Measurements from ENCODE around the gene PECR. TPM values are rescaled to one million over a fixed set of nuclear protein-coding genes. Genes with fewer than 3 reads are reported as not detected.

The PECR gene
- total and polyA plus RNA-seq, 7 experiments from 2014 or later, result 15.7 to 34.4 (median 23.4) TPM

DNA sequence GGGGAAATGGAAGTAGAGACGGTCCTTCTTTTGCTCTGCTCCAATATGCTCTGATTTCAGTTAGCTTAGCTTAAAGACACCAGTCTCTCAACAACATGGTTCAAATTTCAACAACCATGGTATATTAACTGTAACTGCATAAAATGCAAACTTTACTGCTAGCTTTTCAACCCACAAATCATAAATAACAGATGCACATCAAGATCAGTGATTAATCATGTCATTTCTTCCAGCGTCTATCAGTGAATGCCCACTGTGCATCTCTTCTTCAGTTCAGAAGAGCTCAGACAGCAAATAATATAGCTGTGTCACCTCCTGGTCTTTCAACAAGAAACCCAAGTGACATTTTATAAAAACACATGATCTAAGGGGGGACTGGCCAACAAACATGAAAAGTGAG lies 12.6 kb downstream of the PECR start:
- Histone ChIP-seq H3K36me3 (ENCODE audit: control insufficient read depth in 2 of 3, insufficient read depth in 3 of 3, low read length in 3 of 3) (peaks cover 0 to 25% (median 5%) of the 10 kb centered on the region in 3 experiments), H3K4me3 (ENCODE audit: low read length) (no peak overlapping the region), H3K4me1 (ENCODE audit: control insufficient read depth in 2 of 2, insufficient read depth in 2 of 2, low read length in 2 of 2) (peaks cover 2 to 9% of the 10 kb centered on the region in 2 donors), H3K27ac (ENCODE audit: low read depth, low read length) (no peak overlapping the region), H3K9me3 (ENCODE audit: control insufficient read depth in 2 of 3, low read length in 3 of 3) (no peaks in the 10 kb centered on the region), H3K27me3 (ENCODE audit: control insufficient read depth in 2 of 2, insufficient read depth in 2 of 2, low read length in 2 of 2) (no peaks in the 10 kb centered on the region)
- Mint-ChIP-seq H3K4me3 (no peak overlapping the region), H3K4me1 (peaks cover 14 to 45% (median 35%) of the 10 kb centered on the region in 7 donors), H3K27ac (peak overlapping the region in 1 of 9 donors; percentile 1), H3K36me3 (peaks cover 0 to 32% (median 12%) of the 10 kb centered on the region in 5 donors), H3K9me3 (no peaks in the 10 kb centered on the region), H3K27me3 (no peaks in the 10 kb centered on the region)
- ChIA-PET POLR2A (interaction anchor here (0.6 to 1.0 kb wide), 2 partner anchors 24 to 39 kb away, joined by 3 to 4 read pairs; no protein-coding TSS in a partner anchor), CTCF (interaction anchor here (0.9 kb wide), 1 partner anchor 12 kb away, joined by 3 read pairs; the partner anchor contains the start of genes PECR and TMEM169)
- DNase-seq (no peak), ATAC-seq (no peak)
- intact Hi-C loops (cut with micrococcal nuclease), result no loop called here

DNA sequence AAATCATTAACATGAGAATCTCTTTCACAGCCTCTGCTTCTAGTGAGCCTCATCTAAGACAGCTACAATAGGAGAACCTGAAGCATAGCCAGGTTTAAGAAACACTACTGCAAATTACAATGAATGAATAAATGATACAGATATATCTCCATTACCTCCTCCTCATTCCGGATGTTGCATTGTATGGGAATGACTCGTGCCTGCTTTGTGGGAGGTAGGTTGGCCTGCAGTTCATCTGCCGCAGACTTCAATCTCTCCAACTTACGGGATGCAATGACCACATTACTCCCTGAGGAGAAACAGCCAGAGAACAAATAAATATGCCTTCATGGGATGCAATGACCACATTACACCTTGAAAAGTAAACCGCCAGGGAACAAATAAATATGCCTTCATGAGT lies 15.4 kb downstream of the PECR start:
- Histone ChIP-seq H3K27me3 (ENCODE audit: control insufficient read depth in 2 of 2, insufficient read depth in 2 of 2, low read length in 2 of 2) (no peaks in the 10 kb centered on the region), H3K4me3 (ENCODE audit: low read length) (no peak overlapping the region), H3K27ac (ENCODE audit: low read depth, low read length) (no peak overlapping the region), H3K9me3 (ENCODE audit: control insufficient read depth in 2 of 3, low read length in 3 of 3) (no peaks in the 10 kb centered on the region), H3K4me1 (ENCODE audit: control insufficient read depth in 2 of 2, insufficient read depth in 2 of 2, low read length in 2 of 2) (peaks cover 0 to 7% of the 10 kb centered on the region in 2 donors), H3K36me3 (ENCODE audit: control insufficient read depth in 2 of 3, insufficient read depth in 3 of 3, low read length in 3 of 3) (peaks cover 0 to 23% (median 0%) of the 10 kb centered on the region in 3 experiments)
- Mint-ChIP-seq H3K36me3 (peaks cover 0 to 33% (median 8%) of the 10 kb centered on the region in 5 donors), H3K27me3 (no peaks in the 10 kb centered on the region), H3K4me1 (peaks cover 11 to 35% (median 25%) of the 10 kb centered on the region in 7 donors), H3K27ac (peak overlapping the region in 5 of 9 donors; percentile 33 to 81 (median 34)), H3K9me3 (no peaks in the 10 kb centered on the region), H3K4me3 (no peak overlapping the region)
- ATAC-seq (no peak), DNase-seq (no peak)
- CTCF ChIA-PET, result no interaction called here
- POLR2A ChIA-PET, result no interaction called here
- intact Hi-C loops (cut with micrococcal nuclease), result no loop called here

DNA sequence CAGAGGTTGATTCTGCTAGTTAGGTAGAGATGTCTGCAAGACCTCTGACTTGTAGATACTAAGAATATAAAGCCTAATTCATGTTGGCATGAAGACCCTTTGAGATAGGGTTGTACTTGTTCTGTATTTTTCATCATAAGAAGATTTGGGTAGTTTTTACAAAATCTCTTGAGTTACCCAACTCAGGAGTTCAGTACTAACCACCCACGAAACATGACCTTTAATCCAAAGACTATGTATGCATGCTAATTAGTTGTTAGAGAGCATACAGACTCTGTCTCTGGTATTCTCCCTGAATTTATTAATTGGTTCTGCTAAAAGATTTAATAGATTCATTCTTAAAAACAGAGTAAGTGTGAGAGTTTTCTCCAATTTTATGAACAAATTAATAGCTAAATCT lies 16.9 kb downstream of the PECR start:
- no peak for DNase-seq
- no peak for ATAC-seq
- Mint-ChIP-seq H3K27me3 (no peaks in the 10 kb centered on the region), H3K36me3 (peaks cover 0 to 27% (median 9%) of the 10 kb centered on the region in 5 donors), H3K4me3 (no peak overlapping the region), H3K9me3 (no peaks in the 10 kb centered on the region), H3K4me1 (peaks cover 7 to 27% (median 22%) of the 10 kb centered on the region in 7 donors), H3K27ac (no peak overlapping the region)
- Histone ChIP-seq H3K27ac (ENCODE audit: low read depth, low read length) (no peak overlapping the region), H3K27me3 (ENCODE audit: control insufficient read depth in 2 of 2, insufficient read depth in 2 of 2, low read length in 2 of 2) (no peaks in the 10 kb centered on the region), H3K4me1 (ENCODE audit: control insufficient read depth in 2 of 2, insufficient read depth in 2 of 2, low read length in 2 of 2) (peaks cover 0 to 7% of the 10 kb centered on the region in 2 donors), H3K9me3 (ENCODE audit: control insufficient read depth in 2 of 3, low read length in 3 of 3) (no peaks in the 10 kb centered on the region), H3K36me3 (ENCODE audit: control insufficient read depth in 2 of 3, insufficient read depth in 3 of 3, low read length in 3 of 3) (peaks cover 0 to 23% (median 0%) of the 10 kb centered on the region in 3 experiments), H3K4me3 (ENCODE audit: low read length) (no peak overlapping the region)
- POLR2A ChIA-PET, result interaction anchor here (0.6 to 1.6 kb wide), 4 partner anchors 20 to 61 kb away, joined by 3 to 6 read pairs (median 3); partner anchors contain the start of gene XRCC5
- intact Hi-C loops (cut with micrococcal nuclease), result loop anchor here in 1 of 2 donors (1.0 kb wide), 2 partner anchors 50 to 76 kb away; no protein-coding TSS in a partner anchor
- CTCF ChIA-PET, result interaction anchor here (0.6 to 1.6 kb wide), 9 partner anchors 9 to 76 kb away, joined by 3 to 6 read pairs (median 3); no protein-coding TSS in a partner anchor

GRCh38 chr2:216064014-216064630 lies 17.5 kb downstream of the PECR start:
- DNase-seq, result no peak
- no peak for ATAC-seq
- peak overlapping the region in 1 of 9 donors; percentile 41 for H3K27ac Mint-ChIP-seq
- Histone ChIP-seq H3K36me3 (ENCODE audit: control insufficient read depth in 2 of 3, insufficient read depth in 3 of 3, low read length in 3 of 3) (peaks cover 0 to 23% (median 0%) of the 10 kb centered on the region in 3 experiments), H3K9me3 (ENCODE audit: control insufficient read depth in 2 of 3, low read length in 3 of 3) (no peaks in the 10 kb centered on the region), H3K4me3 (ENCODE audit: low read length) (no peak overlapping the region), H3K4me1 (ENCODE audit: control insufficient read depth in 2 of 2, insufficient read depth in 2 of 2, low read length in 2 of 2) (peaks cover 0 to 4% of the 10 kb centered on the region in 2 donors), H3K27me3 (ENCODE audit: control insufficient read depth in 2 of 2, insufficient read depth in 2 of 2, low read length in 2 of 2) (no peaks in the 10 kb centered on the region), H3K27ac (ENCODE audit: low read depth, low read length) (no peak overlapping the region)
- H3K4me3 Mint-ChIP-seq, result no peak overlapping the region
- no peaks in the 10 kb centered on the region for H3K9me3 Mint-ChIP-seq
- ChIA-PET POLR2A (interaction anchor here (0.7 to 1.6 kb wide), 3 partner anchors 20 to 77 kb away, joined by 3 to 6 read pairs (median 3); partner anchors contain the start of gene XRCC5), CTCF (interaction anchor here (0.6 to 1.6 kb wide), 9 partner anchors 10 to 77 kb away, joined by 3 to 6 read pairs (median 3); no protein-coding TSS in a partner anchor)
- H3K36me3 Mint-ChIP-seq, result peaks cover 0 to 29% (median 13%) of the 10 kb centered on the region in 5 donors
- H3K27me3 Mint-ChIP-seq, result no peaks in the 10 kb centered on the region
- intact Hi-C loops (cut with micrococcal nuclease), result loop anchor here in 1 of 2 donors (1.0 kb wide), 2 partner anchors 50 to 76 kb away; no protein-coding TSS in a partner anchor
- H3K4me1 Mint-ChIP-seq, result peaks cover 7 to 28% (median 24%) of the 10 kb centered on the region in 7 donors

DNA sequence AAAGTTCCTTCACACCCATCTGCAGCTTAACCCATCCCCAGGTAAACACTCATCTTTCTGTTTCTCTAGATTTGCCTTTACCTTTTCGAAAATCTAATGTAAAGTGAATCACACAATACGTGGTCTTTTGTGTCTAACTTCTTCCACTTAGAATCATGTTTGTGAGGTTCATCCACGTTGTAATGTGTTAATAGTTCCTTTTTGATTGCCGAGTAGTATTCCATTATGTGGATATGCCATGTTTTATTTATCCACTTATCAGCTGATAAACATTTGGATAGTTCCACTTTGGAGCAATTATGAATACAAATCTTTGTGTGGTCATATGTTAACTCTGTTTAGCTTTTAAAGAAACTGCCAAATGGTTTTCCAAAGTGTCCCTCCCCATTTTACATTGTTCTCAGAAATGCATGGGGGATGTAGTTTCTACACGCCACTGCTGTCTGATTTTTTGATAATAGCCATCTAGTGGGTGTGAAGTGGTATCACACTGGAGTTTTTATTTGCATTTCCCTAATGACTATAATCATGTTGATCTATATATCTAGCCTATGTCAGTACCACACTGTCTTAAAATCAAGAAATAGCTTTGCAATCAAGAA lies 22.3 kb downstream of the PECR start:
- Histone ChIP-seq H3K27ac (ENCODE audit: low read depth, low read length) (no peak overlapping the region), H3K36me3 (ENCODE audit: control insufficient read depth in 2 of 3, insufficient read depth in 3 of 3, low read length in 3 of 3) (peaks cover 0 to 6% (median 0%) of the 10 kb centered on the region in 3 experiments), H3K9me3 (ENCODE audit: control insufficient read depth in 2 of 3, low read length in 3 of 3) (no peaks in the 10 kb centered on the region), H3K4me3 (ENCODE audit: low read length) (no peak overlapping the region), H3K27me3 (ENCODE audit: control insufficient read depth in 2 of 2, insufficient read depth in 2 of 2, low read length in 2 of 2) (no peaks in the 10 kb centered on the region), H3K4me1 (ENCODE audit: control insufficient read depth in 2 of 2, insufficient read depth in 2 of 2, low read length in 2 of 2) (peaks cover 16 to 22% of the 10 kb centered on the region in 2 donors)
- Mint-ChIP-seq H3K4me3 (peak overlapping the region in 3 of 10 donors; percentile 9 to 73 (median 38)), H3K36me3 (peaks cover 5 to 27% (median 25%) of the 10 kb centered on the region in 5 donors), H3K9me3 (no peaks in the 10 kb centered on the region), H3K27me3 (no peaks in the 10 kb centered on the region), H3K27ac (peak overlapping the region in 8 of 9 donors; percentile 46 to 99 (median 96)), H3K4me1 (peaks cover 8 to 42% (median 37%) of the 10 kb centered on the region in 7 donors)
- DNase-seq, result peak in 1 of 9 donors; percentile 12
- ChIA-PET CTCF (interaction anchor here (0.6 to 2.5 kb wide), 8 partner anchors 17 to 81 kb away, joined by 3 to 13 read pairs (median 4); no protein-coding TSS in a partner anchor), POLR2A (interaction anchor here (1.2 to 3.5 kb wide), 5 partner anchors 11 to 50 kb away, joined by 3 to 34 read pairs (median 9); partner anchors contain the start of genes PECR, TMEM169 and XRCC5)
- intact Hi-C loops (cut with micrococcal nuclease), result loop anchor here in 1 of 2 donors (2.0 kb wide), 2 partner anchors 345 to 439 kb away; partner anchors contain the start of gene RPL37A
- ATAC-seq, result no peak

DNA sequence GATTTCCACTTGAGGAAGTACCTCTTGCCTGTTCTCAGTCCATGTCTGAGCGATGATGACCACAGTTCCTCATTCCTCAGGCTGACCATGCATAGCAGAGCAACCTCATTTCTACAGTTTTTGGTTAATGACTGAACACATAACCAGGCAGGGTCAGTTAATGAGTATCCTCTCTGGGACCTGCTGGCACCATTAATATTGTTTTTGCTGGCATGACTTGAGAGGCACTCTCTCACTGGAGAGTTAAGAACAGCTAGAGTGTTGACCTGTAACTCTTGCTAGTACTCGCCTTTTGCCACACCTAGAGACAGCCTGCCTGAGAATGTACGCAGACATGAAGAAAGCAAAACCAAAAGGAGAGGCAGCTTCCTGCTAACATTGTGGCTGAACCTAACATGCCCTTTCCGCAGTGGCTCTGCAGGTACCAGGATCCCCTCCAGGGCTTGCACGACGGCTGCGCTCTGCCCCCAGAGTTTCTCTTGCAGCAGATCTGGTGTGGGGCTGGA lies 23.9 kb downstream of the PECR start:
- Histone ChIP-seq H3K4me1 (ENCODE audit: control insufficient read depth in 2 of 2, insufficient read depth in 2 of 2, low read length in 2 of 2) (peaks cover 16 to 22% of the 10 kb centered on the region in 2 donors), H3K27ac (ENCODE audit: low read depth, low read length) (peak overlapping the region; percentile 83), H3K4me3 (ENCODE audit: low read length) (peak overlapping the region; percentile 49), H3K36me3 (ENCODE audit: control insufficient read depth in 2 of 3, insufficient read depth in 3 of 3, low read length in 3 of 3) (no peaks in the 10 kb centered on the region), H3K27me3 (ENCODE audit: control insufficient read depth in 2 of 2, insufficient read depth in 2 of 2, low read length in 2 of 2) (no peaks in the 10 kb centered on the region), H3K9me3 (ENCODE audit: control insufficient read depth in 2 of 3, low read length in 3 of 3) (no peaks in the 10 kb centered on the region)
- DNase-seq, result peak in 8 of 9 donors; percentile 48 to 76 (median 67)
- Mint-ChIP-seq H3K4me3 (peak overlapping the region; percentile 63 to 87 (median 84)), H3K27me3 (no peaks in the 10 kb centered on the region), H3K4me1 (peaks cover 8 to 42% (median 37%) of the 10 kb centered on the region in 7 donors), H3K36me3 (peaks cover 5 to 28% (median 25%) of the 10 kb centered on the region in 5 donors), H3K9me3 (no peaks in the 10 kb centered on the region), H3K27ac (peak overlapping the region; percentile 94 to 100 (median 98))
- intact Hi-C loops (cut with micrococcal nuclease), result loop anchor here (1.0 to 2.0 kb wide), 8 partner anchors 23 to 441 kb away; partner anchors contain the start of genes XRCC5 (in 2 of the 2), PECR (in 1 of the 2), RPL37A (in 1 of the 2) and SMARCAL1 (in 1 of the 2)
- peak; percentile 96 for ATAC-seq
- POLR2A ChIA-PET, result interaction anchor here (0.7 to 3.5 kb wide), 9 partner anchors 12 to 371 kb away, joined by 3 to 34 read pairs (median 4); partner anchors contain the start of genes PECR, TMEM169 and XRCC5
- CTCF ChIA-PET, result interaction anchor here (0.5 to 2.5 kb wide), 5 partner anchors 9 to 83 kb away, joined by 3 to 13 read pairs (median 6); no protein-coding TSS in a partner anchor

All from naive thymus-derived CD4-positive, alpha-beta T cell (primary cell).